HEK293T (cell line): ENCODE results near the gene SYNCRIP.

Experiments
- ELF4 ChIP-seq: fragments of 450-650 bp; IDR thresholded peaks from 2 replicates; pipeline ENCODE4 v1.6.1; 2017; ENCODE audit warnings: antibody characterized with exemption
- FOXK2 ChIP-seq: fragments of 450-650 bp; IDR thresholded peaks from 2 replicates; pipeline ENCODE4 v1.6.1; 2016; ENCODE audit warnings: mild to moderate bottlenecking
- HDGF ChIP-seq: fragments of 450-650 bp; IDR thresholded peaks from 2 replicates; pipeline ENCODE4 v1.6.1; 2017; ENCODE audit warnings: antibody characterized with exemption, borderline replicate concordance
- NFRKB ChIP-seq: fragments of 450-650 bp; IDR thresholded peaks from 2 replicates; pipeline ENCODE4 v1.6.1; 2016; ENCODE audit warnings: mild to moderate bottlenecking, moderate library complexity
- SP1 ChIP-seq: fragments of 450-650 bp; IDR thresholded peaks from 2 replicates; pipeline ENCODE4 v1.6.1; 2017
- SUZ12 ChIP-seq: fragments of 450-650 bp; IDR thresholded peaks from 2 replicates; pipeline ENCODE4 v1.6.1; 2016; ENCODE audit warnings: mild to moderate bottlenecking
- TARDBP ChIP-seq: fragments of 450-650 bp; IDR thresholded peaks from 2 replicates; pipeline ENCODE4 v1.6.1; 2016
- ZNF384 ChIP-seq: fragments of 450-650 bp; IDR thresholded peaks from 2 replicates; pipeline ENCODE4 v1.6.1; 2016
- TF ChIP-seq, protein P1 (sequence below): fragments of 450-650 bp; IDR thresholded peaks from 2 replicates; pipeline ENCODE4 v1.6.1; 2016

DNA sequence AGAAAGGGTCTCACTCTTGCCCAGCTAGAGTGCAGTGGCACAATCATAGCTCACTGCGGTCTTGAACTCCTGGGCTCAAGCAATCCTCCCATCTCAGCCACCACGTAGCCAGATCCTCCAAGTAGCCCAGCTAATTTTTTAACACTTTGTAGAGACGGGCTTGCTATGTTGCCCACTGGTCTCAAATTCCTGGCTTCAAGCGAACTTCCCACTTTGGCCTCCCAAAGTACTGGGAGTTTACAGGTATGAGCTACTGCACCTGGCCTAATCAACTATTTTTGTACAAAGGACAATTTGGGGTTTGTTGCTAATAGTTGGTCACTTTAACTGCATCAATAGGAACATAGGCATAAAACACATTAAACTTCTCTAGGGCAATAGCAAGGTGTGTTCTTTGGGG lies 29.9 kb upstream of the SYNCRIP start:
- TF ChIP-seq TARDBP = no peak
- TF ChIP-seq HDGF = no peak
- no peak for TF ChIP-seq FOXK2
- TF ChIP-seq ZNF384 = no peak
- TF ChIP-seq NFRKB = no peak
- no peak for TF ChIP-seq SP1
- TF ChIP-seq, protein P1, sequence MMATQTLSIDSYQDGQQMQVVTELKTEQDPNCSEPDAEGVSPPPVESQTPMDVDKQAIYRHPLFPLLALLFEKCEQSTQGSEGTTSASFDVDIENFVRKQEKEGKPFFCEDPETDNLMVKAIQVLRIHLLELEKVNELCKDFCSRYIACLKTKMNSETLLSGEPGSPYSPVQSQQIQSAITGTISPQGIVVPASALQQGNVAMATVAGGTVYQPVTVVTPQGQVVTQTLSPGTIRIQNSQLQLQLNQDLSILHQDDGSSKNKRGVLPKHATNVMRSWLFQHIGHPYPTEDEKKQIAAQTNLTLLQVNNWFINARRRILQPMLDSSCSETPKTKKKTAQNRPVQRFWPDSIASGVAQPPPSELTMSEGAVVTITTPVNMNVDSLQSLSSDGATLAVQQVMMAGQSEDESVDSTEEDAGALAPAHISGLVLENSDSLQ = no peak
- TF ChIP-seq ELF4 = no peak
- no peak for TF ChIP-seq SUZ12
